Activated CD8-positive, alpha-beta memory T cell treated with anti-CD3 and anti-CD28 coated beads for 4 hours (primary cell): ENCODE data around the gene ANKRD33B.
"Not testable (repeated sequence)": the region's sequence is repeated elsewhere in the genome, so short reads cannot be mapped to it uniquely, and the experiment has no call there.

Experiments used
- DNase-seq, 2 donors: peaks; one replicate each; pipeline ENCODE4 v3.0.0-alpha.2; 2020; ENCODE audit warnings: low read depth in 2 of 2

ANKRD33B gene

GRCh38 chr5:10635257-10635866, 71.5 kb downstream of the ANKRD33B start:
- DNase-seq = peak in 1 of 2 donors; percentile 63

GRCh38 chr5:10635867-10636350, 72.0 kb downstream of the ANKRD33B start:
- no peak for DNase-seq

GRCh38 chr5:10636363-10637142, 72.7 kb downstream of the ANKRD33B start:
- no peak for DNase-seq

GRCh38 chr5:10637944-10638343, 74.1 kb downstream of the ANKRD33B start:
- DNase-seq = no peak

- DNase-seq = not testable (repeated sequence)
Measured at GRCh38 chr5:10638723-10639122, 74.9 kb downstream of the ANKRD33B start.

- DNase-seq = no peak
Measured at GRCh38 chr5:10639846-10640368, 76.0 kb downstream of the ANKRD33B start.

- DNase-seq = no peak
Measured at GRCh38 chr5:10642367-10642766, 78.5 kb downstream of the ANKRD33B start.

- no peak for DNase-seq
Measured at GRCh38 chr5:10644192-10644591, 80.3 kb downstream of the ANKRD33B start.

GRCh38 chr5:10645146-10645545, 81.3 kb downstream of the ANKRD33B start:
- DNase-seq = no peak

- no peak for DNase-seq
Measured at GRCh38 chr5:10645671-10646070, 81.8 kb downstream of the ANKRD33B start.

- DNase-seq = no peak
Measured at GRCh38 chr5:10647640-10648039, 83.8 kb downstream of the ANKRD33B start.

- DNase-seq = no peak
Measured at GRCh38 chr5:10648806-10649665, 85.2 kb downstream of the ANKRD33B start.

GRCh38 chr5:10649666-10650380, 86.0 kb downstream of the ANKRD33B start:
- no peak for DNase-seq

- DNase-seq = no peak
Measured at GRCh38 chr5:10652151-10652550, 88.3 kb downstream of the ANKRD33B start.

- DNase-seq = no peak
Measured at GRCh38 chr5:10652606-10653005, 88.7 kb downstream of the ANKRD33B start.

GRCh38 chr5:10653043-10653442, 89.2 kb downstream of the ANKRD33B start:
- DNase-seq = no peak

- no peak for DNase-seq
Measured at GRCh38 chr5:10653751-10654400, 90.0 kb downstream of the ANKRD33B start.

- DNase-seq = no peak
Measured at GRCh38 chr5:10654566-10654965, 90.7 kb downstream of the ANKRD33B start.

- DNase-seq = no peak
Measured at GRCh38 chr5:10655161-10655971, 91.5 kb downstream of the ANKRD33B start.
